HG03469 (cell line): ENCODE measurements around the gene HTR1E.
"Not testable (repeated sequence)": the region's sequence is repeated elsewhere in the genome, so short reads cannot be mapped to it uniquely, and the experiment has no call there.

ENCODE experiments used
- ATAC-seq: cut with Tn5 transposase; IDR thresholded peaks from one replicate; pipeline ENCODE4 v1.9.1; 2021; ENCODE audit warnings: mild to moderate bottlenecking, moderate library complexity, moderate number of reproducible peaks; ENCODE audit not compliant: unreplicated experiment

Gene HTR1E

DNA sequence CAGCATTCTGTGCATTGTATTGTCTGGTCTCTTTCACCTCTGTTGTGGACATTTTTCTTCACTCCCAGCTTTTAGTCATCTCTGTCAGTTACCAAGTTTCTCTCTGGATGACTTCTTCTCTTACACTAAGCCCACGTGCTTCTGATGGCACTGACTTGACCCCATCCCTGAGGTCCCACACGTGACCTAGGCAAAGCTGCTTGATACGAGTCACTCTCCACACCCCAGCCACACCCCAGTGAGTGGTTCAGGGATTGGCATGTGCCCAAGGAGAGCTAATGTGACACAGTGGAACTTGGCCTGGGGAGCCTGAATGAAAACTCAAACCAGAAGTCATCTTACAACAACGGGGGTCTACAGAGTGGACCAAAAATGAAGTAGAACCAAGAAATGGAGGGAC, 32.2 kb downstream of the HTR1E start:
- no peak for ATAC-seq

- no peak for ATAC-seq
Observed at GRCh38 chr6:86973088-86973487, 35.8 kb downstream of the HTR1E start.

GRCh38 chr6:86978251-86978650, 40.9 kb downstream of the HTR1E start:
- ATAC-seq: no peak

- ATAC-seq: no peak
Observed at GRCh38 chr6:87001494-87001893, 64.2 kb downstream of the HTR1E start.

- ATAC-seq: not testable (repeated sequence)
Observed at GRCh38 chr6:87002391-87002790, 65.1 kb downstream of the HTR1E start.

DNA sequence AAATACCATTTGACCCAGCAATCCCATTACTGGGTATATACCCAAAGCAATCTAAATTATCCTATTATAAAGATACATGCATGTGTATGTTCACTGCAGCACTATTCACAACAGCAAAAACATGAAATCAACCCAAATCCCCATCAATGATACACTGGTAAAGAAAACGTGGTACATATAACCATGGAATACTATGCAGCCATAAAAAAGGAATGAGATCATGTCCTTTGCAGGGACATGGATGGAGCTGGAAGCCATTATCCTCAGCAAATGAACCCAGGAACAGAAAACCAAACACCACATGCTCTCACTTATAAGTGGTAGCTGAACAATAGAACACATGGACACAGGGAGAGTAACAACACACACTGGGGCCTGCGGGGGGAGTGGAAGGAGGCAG, 69.2 kb downstream of the HTR1E start:
- ATAC-seq: not testable (repeated sequence)

GRCh38 chr6:87009581-87009980, 72.3 kb downstream of the HTR1E start:
- ATAC-seq: not testable (repeated sequence)

- no peak for ATAC-seq
Observed at GRCh38 chr6:87012035-87012434, 74.7 kb downstream of the HTR1E start.

- ATAC-seq: no peak
Observed at GRCh38 chr6:87012743-87013142, 75.4 kb downstream of the HTR1E start.

GRCh38 chr6:87016772-87017171, 79.4 kb downstream of the HTR1E start:
- no peak for ATAC-seq

- no peak for ATAC-seq
Observed at GRCh38 chr6:87027021-87027420, 89.7 kb downstream of the HTR1E start.

DNA sequence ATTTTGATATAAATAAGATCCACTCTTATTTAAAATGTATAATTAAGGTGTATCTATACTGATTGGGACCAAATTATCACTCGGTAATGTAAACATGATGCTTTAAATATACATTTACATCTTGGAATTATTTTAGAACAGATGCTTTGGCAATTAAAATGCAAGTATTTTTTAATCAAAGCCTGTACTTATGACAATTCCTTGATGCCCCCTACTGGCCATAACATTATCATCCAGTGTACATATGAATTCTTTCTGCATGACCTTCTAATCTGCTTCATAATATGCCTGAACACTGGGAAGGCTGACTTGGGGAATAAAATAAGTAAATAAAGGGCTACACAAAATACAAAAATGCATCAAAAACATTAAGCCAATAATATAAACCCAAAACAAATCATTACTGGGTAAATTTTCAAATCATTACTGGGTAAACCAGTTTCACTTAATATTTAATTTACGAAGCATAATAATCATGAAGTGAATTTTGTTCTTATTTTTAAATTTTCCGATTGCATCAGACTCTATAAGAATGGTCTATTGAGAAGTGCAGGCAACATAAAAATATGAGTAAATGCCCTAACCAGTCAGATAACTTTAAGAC, 92.5 kb downstream of the HTR1E start:
- no peak for ATAC-seq

DNA sequence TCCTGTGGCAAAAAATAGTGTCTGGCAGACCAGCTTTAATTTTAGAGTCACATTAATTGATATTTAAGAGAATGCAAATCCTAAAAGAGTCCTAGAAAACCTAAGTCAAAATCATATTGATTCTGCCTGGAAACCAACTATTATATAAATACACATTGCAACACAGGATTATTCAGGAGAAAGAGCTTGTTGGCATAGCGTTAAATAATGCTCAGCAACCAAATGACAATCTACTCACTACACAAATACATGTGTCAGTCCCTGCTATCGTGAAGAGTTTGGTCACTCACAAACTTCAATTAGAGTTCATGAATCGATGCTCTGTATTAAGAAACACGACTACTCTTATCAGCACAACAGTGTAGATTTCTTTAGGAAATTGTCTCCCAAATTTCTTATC, 103.4 kb downstream of the HTR1E start:
- no peak for ATAC-seq

DNA sequence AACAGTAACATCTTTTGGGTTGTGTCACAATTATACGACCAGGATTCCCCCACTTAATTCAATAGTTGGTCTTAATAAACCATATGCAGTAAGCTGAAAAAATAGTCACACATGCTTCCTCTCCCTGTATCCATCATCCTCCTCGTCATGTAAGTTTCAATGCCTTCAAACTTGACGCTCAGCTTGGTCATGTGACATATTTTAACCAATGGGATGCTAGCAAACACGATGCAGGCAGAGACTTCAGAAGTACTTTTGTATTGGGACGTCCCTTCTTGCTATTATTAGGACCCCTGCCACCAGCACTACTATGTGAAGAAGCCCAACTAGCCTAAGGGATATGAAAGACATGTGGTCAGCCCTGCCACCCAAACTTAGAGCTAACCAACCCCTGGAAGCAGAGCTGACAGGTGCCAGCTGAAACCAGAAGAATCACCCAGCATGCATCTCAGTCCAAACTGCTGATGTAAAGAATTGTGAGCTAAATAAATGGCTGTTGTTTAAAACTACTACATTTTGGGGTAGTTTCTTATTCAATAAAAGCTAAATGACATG, 108.3 kb downstream of the HTR1E start:
- ATAC-seq: no peak

DNA sequence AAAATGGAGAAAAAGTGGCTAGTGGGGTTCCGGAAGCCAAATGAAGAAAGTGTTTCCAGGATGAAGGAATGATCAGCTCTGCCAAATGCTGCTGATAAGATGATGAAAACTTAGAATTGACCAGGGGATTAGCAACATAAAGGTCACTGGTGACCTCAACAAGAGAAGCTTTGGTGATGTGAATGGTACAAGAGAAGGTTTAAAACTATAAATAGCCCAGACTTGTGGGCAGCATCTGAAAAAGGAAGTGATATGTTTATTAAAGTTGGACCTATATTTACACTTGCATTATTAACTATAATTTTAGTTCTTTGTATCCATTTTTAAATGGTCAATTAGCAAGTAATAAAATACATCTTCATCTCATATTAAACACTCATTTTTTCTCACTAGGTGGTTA, 112.5 kb downstream of the HTR1E start:
- ATAC-seq: peak; percentile 45

DNA sequence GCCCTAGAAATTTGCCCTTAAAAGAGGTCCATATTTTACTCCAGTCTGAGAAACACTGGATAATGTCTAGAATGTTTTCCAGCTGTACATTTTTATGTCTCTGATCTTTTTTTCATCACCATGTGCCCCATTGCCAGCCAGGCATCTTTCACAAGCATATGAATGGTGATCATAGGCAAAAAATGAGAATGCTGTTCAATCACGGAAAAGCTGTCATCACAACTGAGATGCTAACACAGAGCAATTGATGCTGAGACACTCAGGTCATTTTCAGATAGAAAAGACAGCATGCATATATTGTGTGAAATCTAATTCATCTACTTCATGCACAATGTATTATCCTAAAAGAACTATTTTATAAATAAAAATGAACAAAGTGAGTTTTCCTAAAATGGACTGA, 116.0 kb downstream of the HTR1E start:
- ATAC-seq: no peak

DNA sequence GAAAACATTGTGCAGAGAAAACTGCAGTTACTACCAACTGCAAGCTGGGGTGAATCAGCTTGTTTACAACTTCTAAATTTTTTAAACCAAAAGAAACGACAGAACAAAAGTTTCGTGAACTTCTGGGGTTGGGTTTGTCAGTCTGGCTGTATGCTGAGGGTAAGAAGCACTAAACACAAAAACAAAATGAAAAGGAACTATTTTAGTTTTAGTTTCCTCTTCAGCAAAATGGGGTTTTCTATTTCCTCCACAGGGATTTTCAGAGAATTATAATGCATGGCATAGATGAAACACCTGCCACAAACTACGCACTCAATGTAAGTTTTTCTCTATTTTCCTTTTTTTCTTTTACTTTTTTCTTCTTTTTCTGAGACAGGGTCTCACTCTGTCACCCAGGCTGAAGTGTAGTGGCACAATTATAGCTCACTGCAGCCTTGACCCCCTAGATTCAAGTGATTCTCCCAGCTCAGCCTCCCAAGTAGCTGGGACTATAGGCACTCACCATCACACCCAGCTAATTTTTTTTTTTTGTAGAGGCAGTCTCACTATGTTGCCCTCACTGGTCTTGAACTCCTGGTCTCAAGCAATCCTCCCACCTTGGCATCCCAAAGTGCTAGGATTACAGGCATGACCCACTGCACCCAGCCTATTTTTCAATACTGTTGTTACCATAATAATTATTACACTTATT, 117.0 kb downstream of the HTR1E start:
- no peak for ATAC-seq

- no peak for ATAC-seq
Observed at GRCh38 chr6:87059943-87060342, 122.6 kb downstream of the HTR1E start.

GRCh38 chr6:87065117-87065516, 127.8 kb downstream of the HTR1E start:
- ATAC-seq: no peak
